Ramos (cell line): ENCODE results near the gene CKM.
"Not testable (repeated sequence)": the region's sequence is repeated elsewhere in the genome, so short reads cannot be mapped to it uniquely, and the experiment has no call there.

Source experiments
- in situ Hi-C: fragments of 300-500 bp; cut with MboI; formaldehyde crosslinking; loops from one replicate; pipeline ENCODE4 v1.14.3; 2022; ENCODE audit warnings: low sequenced_read_pairs; ENCODE audit not compliant: unreplicated experiment

Gene CKM

GRCh38 chr19:45295873-45296272, 26.8 kb downstream of the CKM start:
- in situ Hi-C loops = no loop called here

- in situ Hi-C loops = no loop called here
These were observed 28.2 kb downstream of the CKM start for GRCh38 chr19:45294291-45295029.

GRCh38 chr19:45293682-45294081, 29.0 kb downstream of the CKM start:
- in situ Hi-C loops = no loop called here

DNA sequence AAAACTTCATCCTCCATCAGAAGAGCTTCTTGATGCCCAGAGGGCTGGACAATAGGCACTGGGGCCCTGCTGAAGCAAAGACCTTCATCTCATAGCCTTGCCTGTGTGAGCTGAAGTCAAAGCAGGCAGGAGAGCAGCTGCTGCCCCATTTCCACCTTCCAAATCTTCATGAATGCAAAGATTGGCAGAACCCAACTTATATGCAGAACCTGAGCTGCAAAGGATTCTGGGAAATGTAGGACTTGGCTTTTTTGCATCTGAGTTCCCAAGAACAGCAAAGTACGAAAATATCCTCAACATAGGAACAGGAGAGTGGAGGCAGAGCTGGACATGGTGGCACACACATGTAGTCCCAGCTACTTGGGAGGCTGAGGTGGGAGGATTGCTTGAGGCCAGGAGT, 30.8 kb downstream of the CKM start:
- in situ Hi-C loops = no loop called here

GRCh38 chr19:45290381-45290931, 32.2 kb downstream of the CKM start:
- in situ Hi-C loops = no loop called here

GRCh38 chr19:45283443-45284033, 39.1 kb downstream of the CKM start:
- in situ Hi-C loops = no loop called here

DNA sequence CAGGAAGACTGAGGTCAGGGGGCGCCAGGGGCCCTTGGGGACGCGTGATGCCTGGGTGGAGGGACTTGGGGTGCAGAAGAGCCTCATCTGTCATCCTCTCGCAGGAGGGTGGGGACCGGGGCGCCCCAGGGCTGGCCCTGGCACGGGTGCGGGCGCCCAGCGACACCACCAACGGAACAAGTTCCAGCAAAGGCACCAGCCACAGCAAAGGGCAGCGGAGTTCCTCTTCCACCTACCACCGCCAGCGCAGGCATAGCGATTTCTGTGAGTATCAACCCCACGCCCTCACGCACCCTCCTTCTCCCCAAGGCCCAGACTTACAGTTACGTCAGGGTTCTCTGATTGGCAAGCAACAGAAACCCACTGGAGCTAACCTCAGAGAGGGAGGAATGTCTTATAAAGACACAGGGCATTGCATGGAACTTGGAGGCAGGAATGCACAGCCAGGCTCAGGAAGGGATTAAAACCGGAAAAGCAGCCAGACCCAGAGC, 42.2 kb downstream of the CKM start:
- in situ Hi-C loops = no loop called here

- in situ Hi-C loops = no loop called here
These were observed 43.0 kb downstream of the CKM start for GRCh38 chr19:45279587-45280192.

GRCh38 chr19:45278087-45278486, 44.6 kb downstream of the CKM start:
- in situ Hi-C loops = no loop called here

DNA sequence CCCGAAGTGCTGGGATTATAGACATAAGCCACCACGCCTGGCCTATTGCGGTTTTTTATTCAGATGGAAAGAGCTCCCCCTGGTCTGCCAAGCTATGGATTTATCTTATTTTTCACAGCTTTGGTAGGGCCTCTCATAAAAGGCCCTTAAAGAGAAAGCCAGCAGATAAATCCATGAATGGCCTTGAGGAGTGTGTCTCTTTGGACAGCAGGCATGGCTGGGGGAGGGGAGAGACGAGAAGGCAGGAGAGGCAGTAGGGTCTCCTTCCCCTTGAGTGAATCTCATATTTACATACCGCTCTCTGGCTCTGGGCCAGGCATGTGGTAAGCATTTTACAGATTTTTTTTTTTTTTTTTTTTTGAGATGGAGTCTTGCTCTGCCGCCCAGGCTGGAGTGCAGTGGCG, 46.4 kb downstream of the CKM start:
- in situ Hi-C loops = no loop called here

DNA sequence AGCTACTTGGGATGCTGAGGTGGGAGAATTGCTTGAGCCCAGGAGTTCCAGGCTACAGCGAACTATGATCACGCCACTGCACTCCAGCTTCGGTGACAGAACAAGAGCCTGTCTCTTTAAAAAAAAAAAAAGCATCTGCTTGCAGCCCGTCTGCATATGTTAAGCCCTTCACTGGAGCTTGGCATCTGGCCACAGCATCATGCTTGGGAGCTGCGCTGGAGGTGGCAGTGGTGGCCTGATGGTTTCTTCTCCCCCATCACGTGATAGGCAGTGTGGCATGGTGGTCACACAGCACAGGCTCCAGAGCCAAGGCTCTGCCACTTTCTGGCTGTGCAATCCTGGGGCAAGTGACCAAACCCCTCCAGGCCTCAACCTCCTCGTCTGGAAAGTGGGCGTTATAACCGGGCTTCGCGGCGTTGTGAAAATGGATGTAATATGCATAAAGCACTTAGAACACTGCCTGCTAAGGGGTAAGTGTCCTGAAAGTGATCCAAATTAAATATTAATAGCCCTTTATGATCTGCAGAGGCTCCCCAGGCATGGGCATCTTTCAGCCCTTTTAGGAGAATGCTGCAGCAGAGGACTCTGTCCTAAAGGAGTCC, 47.2 kb downstream of the CKM start:
- in situ Hi-C loops = no loop called here

- in situ Hi-C loops = no loop called here
These were observed 49.2 kb downstream of the CKM start for GRCh38 chr19:45273521-45273855.

GRCh38 chr19:45271735-45272108, 51.0 kb downstream of the CKM start:
- in situ Hi-C loops = no loop called here

GRCh38 chr19:45271098-45271734, 51.5 kb downstream of the CKM start:
- in situ Hi-C loops = no loop called here

GRCh38 chr19:45269939-45270338, 52.7 kb downstream of the CKM start:
- in situ Hi-C loops = not testable (repeated sequence)

DNA sequence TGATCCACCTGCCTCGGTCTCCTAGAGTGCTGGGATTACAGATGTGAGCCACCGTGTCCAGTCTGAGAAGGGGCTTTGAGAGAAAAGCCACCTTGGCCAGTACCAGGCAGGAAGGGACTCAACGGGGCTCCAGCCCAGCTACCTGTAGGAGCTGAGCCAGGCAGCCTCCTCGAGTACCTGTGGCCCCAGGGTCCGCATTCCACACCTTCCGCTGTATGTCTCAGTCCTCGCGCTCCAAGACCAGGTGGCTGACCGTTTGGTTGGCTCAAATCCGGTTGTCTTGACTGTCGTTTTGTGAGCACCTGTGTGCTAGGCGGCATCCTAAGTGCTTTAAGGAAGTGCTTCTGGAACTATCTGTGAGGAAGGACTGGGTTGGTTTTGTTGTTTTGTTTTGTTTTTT, 55.4 kb downstream of the CKM start:
- in situ Hi-C loops = no loop called here

DNA sequence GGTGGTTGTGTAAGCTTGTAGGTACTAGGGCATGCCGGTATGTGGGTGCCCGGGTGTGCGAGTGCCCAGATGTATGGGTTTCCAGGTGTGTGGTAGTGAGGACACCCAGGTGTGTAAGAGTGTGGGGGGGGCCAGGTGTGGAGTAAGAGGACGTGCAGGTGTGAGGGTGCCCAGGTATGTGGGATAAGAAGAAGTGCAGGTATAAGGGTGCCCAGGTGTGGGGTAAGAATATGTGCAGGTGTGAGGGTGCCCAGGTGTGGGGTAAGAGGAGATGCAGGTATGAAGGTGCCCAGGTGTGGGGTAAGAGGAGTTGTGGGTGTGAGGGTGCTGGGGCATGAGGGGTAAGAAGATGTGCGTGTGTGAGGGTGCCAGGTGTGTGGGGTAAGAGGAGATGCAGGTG, 57.3 kb downstream of the CKM start:
- in situ Hi-C loops = no loop called here

- in situ Hi-C loops = no loop called here
These were observed 57.8 kb downstream of the CKM start for GRCh38 chr19:45264781-45265317.

GRCh38 chr19:45263013-45263412, 59.7 kb downstream of the CKM start:
- in situ Hi-C loops = no loop called here

- in situ Hi-C loops = no loop called here
These were observed 60.1 kb downstream of the CKM start for GRCh38 chr19:45262570-45262969.
